Omental fat pad (tissue), 4 donors: ENCODE data around the gene PPM1J. TPM values are rescaled to one million over a fixed set of nuclear protein-coding genes. Genes with fewer than 3 reads are reported as not detected.

Source experiments
- ATAC-seq: fragments of 150-250 bp; one replicate; pipeline ENCODE4 v1.9.1; 2016; ENCODE audit warnings: mild to moderate bottlenecking, moderate library complexity; ENCODE audit not compliant: low FRiP score
- DNase-seq: peaks from one replicate; pipeline ENCODE4 v3.0.0-alpha.2; 2019; ENCODE audit warnings: low spot score
- CTCF ChIP-seq, 3 donors: fragments of 450-650 bp; IDR thresholded peaks; one replicate each; pipeline ENCODE4 v1.5.1; 2016 to 2017; ENCODE audit warnings: antibody characterized with exemption in 3 of 3, mild to moderate bottlenecking in 3 of 3, moderate library complexity in 2 of 3
- total RNA-seq, 4 donors: library from RNA; depleted of rRNA; stranded (reverse); fragments of >200 nt; gene quantifications; one replicate each; pipeline ENCODE4 v1.1.0, GENCODE V29; 2016

Gene PPM1J
- total RNA-seq, 4 donors from 2014 or later = 0.63 to 1.7 (median 1.5) TPM

GRCh38 chr1:112707221-112708001, 7.7 kb downstream of the PPM1J start:
- peak in 2 of 3 donors; percentile 71 to 83 for TF ChIP-seq CTCF (IDR thresholded peaks at IDR 0.05)
- ATAC-seq (peak; percentile 83), DNase-seq (peak; percentile 66)

- ATAC-seq (peak; percentile 66), DNase-seq (no peak)
- TF ChIP-seq CTCF (IDR thresholded peaks at IDR 0.05) = no peak
These were observed 8.5 kb downstream of the PPM1J start, which contains the start of gene RHOC for GRCh38 chr1:112706505-112707220. Gene RHOC (minus strand): TSS chr1:112707127. CDS start chr1:112703799, 3,328 bp downstream.

GRCh38 chr1:112704934-112705627, 10.1 kb downstream of the PPM1J start:
- DNase-seq = peak; percentile 57
- ATAC-seq = peak; percentile 55
- no peak for TF ChIP-seq CTCF (IDR thresholded peaks at IDR 0.05)

- ATAC-seq (no peak), DNase-seq (no peak)
These were observed 10.7 kb downstream of the PPM1J start for GRCh38 chr1:112704391-112704933.

GRCh38 chr1:112703706-112704105, 11.4 kb downstream of the PPM1J start:
- no peak for ATAC-seq
- no peak for DNase-seq
- no peak for TF ChIP-seq CTCF (IDR thresholded peaks at IDR 0.05)

More at GRCh38 chr1:112704391-112704933, 10.7 kb downstream of the PPM1J start:
- TF ChIP-seq CTCF (IDR thresholded peaks at IDR 0.05) = no peak

- TF ChIP-seq CTCF (IDR thresholded peaks at IDR 0.05) = no peak
- DNase-seq = no peak
- ATAC-seq = no peak
These were observed 12.5 kb downstream of the PPM1J start for GRCh38 chr1:112702420-112703261.
